Fibroblast of skin of back (primary cell): ENCODE data around the gene TCOF1.
"Not testable (repeated sequence)": the region's sequence is repeated elsewhere in the genome, so short reads cannot be mapped to it uniquely, and the experiment has no call there.

ENCODE experiments used
- DNase-seq: peaks from one replicate; pipeline ENCODE4 v3.0.0-alpha.2; 2013

The TCOF1 gene

DNA sequence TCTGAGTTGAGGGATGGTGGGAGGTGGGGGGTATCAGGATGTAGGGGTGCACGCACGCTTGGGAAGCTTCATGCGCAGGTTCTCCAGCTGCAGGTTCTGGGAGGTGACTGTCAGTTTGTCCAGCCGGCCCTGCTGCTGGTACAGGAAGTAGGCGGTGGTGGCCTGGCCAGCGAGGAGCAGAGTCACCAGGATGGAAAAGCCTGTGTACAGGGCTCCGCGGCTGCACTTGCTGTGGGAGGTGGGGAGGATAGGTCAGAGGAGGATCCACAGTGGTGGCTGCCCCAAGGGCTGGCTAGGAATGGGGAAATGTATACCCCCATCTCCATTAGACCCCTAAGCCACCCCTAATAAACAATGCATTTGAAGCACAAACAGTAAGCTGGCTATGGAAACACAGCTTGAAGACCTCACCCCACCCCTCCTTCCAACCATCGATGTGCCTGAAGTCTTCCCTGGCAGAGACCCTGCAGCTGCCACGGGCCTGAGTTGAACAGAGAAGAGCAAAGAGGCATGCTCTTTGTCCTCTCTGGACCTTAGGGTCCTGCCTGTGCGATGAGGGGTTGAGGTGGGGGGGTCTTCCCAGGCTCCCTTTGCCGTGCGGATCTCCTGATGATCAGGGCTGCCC is 49.7 kb downstream of the TCOF1 start:
- DNase-seq, result no peak

- DNase-seq, result no peak
These were observed 50.9 kb downstream of the TCOF1 start for GRCh38 chr5:150408231-150408943.

GRCh38 chr5:150409638-150410523 is 52.4 kb downstream of the TCOF1 start:
- peak; percentile 87 for DNase-seq

GRCh38 chr5:150410524-150411244 is 53.2 kb downstream of the TCOF1 start:
- peak; percentile 64 for DNase-seq

DNA sequence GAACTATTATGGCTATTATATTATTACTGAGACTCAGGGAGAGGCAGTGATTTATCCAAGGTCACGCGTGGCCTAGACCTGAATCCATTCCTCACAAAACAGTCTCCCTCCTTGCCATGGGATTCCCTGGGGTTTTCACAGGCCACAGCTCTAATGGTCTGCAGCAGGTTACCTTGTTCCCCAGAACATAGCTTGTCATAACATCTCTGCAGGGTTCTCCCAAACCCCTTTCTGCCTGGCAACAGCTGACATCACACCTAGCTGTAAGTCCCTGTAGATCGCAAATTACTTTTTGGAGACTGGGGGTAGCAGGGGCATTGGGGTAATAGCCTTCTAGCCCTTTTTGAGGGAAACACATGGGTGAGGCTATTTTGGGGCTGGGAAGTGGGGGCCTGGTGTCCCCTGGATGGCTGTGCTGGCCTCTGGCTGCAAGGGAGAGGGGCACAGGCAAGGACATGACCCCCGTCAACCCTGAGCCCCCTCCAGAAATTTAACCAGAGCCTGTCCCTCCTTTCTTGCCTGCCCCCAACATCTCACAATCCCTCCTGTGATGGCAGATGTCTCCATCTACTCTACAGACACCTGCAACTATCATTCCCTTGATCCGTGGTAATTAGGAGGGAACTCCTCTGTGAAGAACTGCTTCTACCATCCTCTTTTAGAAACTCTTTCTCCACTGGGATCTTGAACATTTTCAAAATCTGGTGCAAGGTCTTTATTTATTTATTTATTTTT is 53.9 kb downstream of the TCOF1 start:
- DNase-seq, result no peak

- DNase-seq, result no peak
These were observed 55.0 kb downstream of the TCOF1 start, which contains the start of gene CD74 for GRCh38 chr5:150412319-150413175. CD74 (minus strand) TSS chr5:150412910; CDS start chr5:150412749, 161 bp downstream.

DNA sequence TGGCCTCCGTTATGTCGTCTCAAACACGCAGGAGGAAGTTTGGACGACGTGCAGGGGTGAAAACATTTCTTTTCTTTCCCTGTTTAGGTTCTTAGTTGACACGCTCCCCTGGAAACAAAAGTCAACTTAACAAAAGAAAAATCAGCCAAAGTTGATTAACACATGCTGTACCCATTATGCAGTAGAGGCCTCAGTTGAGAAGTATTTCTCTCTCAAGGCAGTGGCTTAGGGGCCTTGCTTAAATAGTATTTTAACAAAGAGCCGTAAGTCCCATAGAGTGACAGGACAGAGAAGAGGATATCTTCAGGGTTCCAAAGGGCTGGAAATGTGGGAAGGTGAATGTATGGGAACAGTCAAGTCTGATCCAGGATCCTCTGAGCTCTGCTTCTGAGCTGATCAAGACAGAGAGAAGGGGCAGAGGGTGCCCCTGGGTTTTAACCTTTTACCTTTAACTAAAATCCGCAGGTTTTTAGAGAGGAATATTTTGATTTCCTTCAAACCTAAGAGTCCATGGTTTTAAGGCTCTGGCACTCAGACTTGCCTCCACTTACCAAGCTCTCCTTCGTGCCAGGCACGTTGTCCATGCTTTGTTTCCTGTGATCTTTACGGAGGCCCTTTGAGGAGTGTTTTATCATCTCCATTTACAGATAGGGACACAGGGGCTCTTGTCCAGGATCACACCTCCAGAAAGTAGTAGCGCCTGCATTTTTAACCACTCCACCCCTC is 55.8 kb downstream of the TCOF1 start:
- no peak for DNase-seq

DNA sequence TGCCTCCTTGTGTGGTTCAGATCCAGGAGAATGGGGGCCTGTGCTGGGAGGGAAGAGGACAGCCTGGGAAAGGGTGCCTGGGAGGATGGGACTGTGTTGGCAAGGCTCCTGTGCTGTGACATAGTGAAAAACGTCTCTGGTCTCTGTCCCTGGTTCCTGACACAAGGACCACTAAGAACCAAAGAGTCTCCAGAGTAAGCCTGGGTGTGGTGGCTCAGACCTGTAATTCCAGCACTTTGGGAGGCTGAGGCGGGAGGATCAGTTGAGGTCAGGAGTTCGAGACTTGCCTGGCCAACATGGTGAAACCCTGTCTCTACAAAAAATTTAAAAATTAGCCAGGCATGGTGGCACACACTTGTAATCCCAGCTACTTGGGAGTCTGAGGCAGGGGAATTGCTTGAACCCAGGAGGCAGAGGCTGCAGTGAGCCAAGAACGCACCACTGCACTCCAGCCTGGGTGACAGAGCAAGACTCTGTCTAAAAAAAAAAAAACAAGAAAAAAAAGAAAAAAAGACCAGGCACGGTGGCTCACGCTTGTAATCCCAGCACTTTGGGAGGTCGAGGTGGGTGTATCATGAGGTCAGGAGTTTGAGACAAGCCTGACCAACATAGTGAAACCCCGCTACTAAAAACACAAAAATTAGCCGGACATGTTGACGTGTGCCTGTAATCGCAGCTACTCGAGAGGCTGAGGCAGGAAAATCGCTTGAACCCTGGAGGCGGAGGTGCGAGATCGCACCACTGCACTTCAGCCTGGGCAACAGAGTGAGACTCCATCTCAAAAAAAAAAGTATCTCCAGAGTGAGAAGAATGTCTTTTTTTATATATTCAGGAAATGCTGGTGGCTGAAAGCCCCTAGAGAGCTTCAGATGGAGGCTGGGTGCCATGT is 56.6 kb downstream of the TCOF1 start:
- not testable (repeated sequence) for DNase-seq

- DNase-seq, result no peak
These were observed 62.3 kb downstream of the TCOF1 start for GRCh38 chr5:150419630-150420270.

DNA sequence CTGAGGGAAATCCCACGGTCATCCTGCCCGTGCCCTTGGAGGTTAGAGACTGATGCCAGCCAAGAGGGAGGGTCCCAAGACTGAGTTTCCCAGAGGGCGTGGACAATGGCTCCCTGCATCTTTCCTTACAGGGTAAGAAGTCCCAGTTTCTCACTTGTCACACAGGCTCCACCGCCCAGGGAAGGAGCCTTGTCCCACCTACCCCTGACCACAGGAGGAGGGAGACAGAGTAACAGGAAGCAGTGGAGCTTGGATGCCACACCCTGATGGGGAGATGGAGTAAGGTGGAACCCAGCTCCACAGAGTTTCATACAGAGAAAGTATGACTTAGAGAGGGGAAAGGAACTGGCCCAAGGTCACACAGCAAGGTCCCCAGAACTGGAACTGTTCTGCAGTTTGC is 64.6 kb downstream of the TCOF1 start:
- no peak for DNase-seq

GRCh38 chr5:150422758-150423157 is 65.3 kb downstream of the TCOF1 start:
- DNase-seq, result no peak

DNA sequence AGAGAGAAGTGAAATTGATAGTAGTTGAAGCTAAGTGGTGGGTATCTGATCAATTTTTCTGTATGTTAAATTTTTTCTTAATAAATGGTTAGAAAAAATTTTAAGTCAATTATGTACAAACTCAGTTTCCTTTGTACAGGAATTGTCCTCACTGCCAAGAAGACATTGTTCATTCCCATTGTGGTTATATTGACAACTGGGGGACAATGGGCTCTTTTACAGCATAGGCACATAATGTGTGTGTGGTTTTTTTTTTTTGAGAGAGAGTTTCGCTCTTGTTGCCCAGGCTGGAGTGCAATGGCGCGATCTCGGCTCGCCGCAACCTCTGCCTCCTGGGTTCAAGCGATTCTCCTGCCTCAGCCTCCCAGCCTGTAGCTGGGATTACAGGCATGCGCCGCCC is 68.7 kb downstream of the TCOF1 start:
- not testable (repeated sequence) for DNase-seq

DNA sequence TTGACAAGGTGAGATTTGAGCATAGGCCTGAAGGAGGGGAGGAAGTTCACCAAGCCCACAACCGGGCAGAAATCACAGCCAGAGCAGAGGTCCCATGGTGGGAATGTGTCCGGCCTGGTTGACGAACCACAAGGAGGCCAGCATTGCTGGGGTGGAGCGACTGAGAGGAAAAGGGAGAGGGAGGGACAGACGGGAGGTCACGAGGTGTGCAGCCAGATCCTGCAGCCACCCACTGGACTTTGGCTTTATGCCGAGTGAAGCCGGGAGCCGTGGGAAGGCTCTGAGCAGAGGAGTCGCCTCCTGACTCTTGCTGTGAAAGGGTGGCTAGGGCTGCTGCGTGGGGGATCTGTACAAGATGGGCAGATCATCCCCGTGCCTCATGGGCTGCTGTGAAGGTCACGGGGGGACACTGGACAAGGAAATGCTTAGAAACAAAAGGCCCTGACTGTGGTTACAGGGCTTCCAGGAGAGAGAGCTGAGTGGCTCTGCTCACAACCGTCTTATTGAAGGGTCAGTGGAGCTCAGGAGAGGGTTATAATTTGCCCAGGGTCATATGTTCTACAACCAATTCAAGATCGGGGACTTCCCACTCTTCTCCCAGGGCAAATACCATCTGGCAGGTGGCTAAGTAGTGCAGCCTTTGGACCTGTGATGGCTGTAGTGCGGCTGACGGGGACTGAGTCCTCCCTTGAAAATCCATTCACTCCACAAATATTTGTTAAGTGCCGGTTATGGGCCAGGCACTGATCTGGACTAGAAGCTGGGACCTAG is 70.8 kb downstream of the TCOF1 start:
- no peak for DNase-seq

GRCh38 chr5:150428978-150429377 is 71.5 kb downstream of the TCOF1 start:
- no peak for DNase-seq

GRCh38 chr5:150429410-150429873 is 71.9 kb downstream of the TCOF1 start:
- no peak for DNase-seq

DNA sequence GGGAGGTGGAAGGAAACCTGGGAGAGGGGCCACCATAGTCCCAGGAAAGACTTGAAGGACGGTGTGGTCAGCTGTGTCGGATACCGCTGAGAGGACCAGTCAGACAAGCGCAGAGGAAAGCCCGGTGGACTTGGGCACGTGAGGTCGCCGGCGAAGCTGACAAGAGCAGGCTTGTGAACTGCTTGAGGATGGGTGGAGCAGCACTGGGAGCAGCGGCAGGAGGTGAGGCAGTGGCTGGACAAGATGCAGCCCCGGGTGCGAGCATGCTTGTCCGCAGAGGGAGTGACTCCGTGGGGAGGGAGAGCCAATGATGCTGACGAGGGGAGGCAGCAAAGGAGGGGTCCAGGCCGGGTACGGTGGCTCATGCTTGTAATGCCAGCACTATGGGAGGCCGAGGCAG is 73.6 kb downstream of the TCOF1 start:
- DNase-seq, result no peak

DNA sequence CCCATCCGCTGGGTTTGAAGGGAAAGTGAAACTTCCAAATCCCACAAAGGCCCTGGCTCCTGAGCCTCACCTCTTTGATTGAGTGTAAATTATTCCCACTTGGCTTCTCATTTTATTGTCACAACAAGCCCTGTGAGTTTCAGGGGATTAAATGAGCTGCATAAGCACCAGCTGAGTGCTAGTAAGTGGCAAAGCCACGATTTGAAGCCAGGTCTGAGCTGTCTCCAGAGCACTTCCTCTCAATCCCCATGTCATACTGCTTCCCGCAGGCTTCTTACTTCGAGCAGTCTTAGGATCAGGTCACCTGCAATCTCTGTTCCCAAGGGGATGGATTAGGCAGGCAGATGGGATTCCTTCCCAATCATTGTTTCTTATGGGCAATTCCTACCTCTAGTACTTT is 74.1 kb downstream of the TCOF1 start:
- no peak for DNase-seq

GRCh38 chr5:150434464-150434863 is 77.0 kb downstream of the TCOF1 start:
- peak; percentile 67 for DNase-seq
